H1 (cell line): ENCODE results near the gene AVPR2.

Experiments used
- CBX5 ChIP-seq: fragments of 300-800, 300-1000 bp; sonication (generic); IDR thresholded peaks from 2 replicates; pipeline ENCODE4 v1.7.1; 2016; ENCODE audit warnings: antibody characterized with exemption, low read length, low read depth
- CREB1 ChIP-seq: IDR thresholded peaks from 2 replicates; pipeline ENCODE4 v1.6.1; 2012; ENCODE audit warnings: inconsistent platforms
- EP300 ChIP-seq, 2 experiments: IDR thresholded peaks; 1 replicate in 1 of 2; 2 replicates in 1 of 2; pipeline ENCODE4 v1.6.1; 2011 to 2012; ENCODE audit warnings: low read depth in 2 of 2, low read length in 2 of 2, mild to moderate bottlenecking in 2 of 2, borderline replicate concordance in 1 of 2, inconsistent platforms in 1 of 2, moderate library complexity in 1 of 2
- TF ChIP-seq, protein P1 (sequence below), 3 experiments: IDR thresholded peaks; 1 replicate in 2 of 3; 2 replicates in 1 of 3; pipeline versions ENCODE4 v1.5.1 to v1.6.1; 2011; ENCODE audit warnings: low read length in 3 of 3, mild to moderate bottlenecking in 3 of 3, inconsistent platforms in 2 of 3, low read depth in 1 of 3, moderate library complexity in 1 of 3; ENCODE audit not compliant: insufficient read depth in 1 of 3; ENCODE audit errors: control extremely low read depth in 1 of 3

DNA sequence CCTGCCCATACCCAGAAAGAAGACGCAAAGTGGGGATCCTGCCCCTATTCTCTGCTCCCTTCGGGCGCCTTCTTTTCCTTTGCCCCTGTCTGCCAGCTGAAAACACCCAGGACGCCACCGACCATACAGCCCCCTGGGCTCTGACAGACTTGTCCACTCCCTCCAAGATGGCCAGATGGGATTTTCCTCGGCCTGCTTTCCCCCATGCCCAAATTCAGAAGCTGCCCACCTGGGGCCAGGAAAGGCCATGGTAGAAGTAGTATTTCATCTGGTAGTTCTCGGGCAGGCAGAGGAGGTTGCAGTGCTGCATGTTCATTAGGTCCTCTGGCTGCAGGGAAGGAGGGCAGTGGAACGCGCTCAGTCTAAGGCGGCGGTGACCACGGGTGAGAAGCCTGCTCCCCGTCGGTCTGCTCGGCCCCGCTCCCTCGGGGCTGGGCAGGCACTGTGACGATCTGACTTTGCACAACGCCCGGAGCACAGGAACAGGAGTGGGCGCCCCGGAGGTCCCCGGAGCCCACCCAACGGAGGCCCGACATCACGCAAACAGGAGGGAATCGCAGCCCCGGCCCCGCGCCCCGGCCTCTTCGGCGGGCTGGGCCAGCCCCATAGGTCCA lies 29.8 kb downstream of the AVPR2 start:
- no peak for TF ChIP-seq CBX5
- TF ChIP-seq CREB1, result no peak
- TF ChIP-seq EP300 (IDR thresholded peaks at IDR 0.05; ENCODE audit: borderline replicate concordance in 1 of 2, low read depth in 2 of 2, low read length in 2 of 2), result no peak
- TF ChIP-seq, protein P1, sequence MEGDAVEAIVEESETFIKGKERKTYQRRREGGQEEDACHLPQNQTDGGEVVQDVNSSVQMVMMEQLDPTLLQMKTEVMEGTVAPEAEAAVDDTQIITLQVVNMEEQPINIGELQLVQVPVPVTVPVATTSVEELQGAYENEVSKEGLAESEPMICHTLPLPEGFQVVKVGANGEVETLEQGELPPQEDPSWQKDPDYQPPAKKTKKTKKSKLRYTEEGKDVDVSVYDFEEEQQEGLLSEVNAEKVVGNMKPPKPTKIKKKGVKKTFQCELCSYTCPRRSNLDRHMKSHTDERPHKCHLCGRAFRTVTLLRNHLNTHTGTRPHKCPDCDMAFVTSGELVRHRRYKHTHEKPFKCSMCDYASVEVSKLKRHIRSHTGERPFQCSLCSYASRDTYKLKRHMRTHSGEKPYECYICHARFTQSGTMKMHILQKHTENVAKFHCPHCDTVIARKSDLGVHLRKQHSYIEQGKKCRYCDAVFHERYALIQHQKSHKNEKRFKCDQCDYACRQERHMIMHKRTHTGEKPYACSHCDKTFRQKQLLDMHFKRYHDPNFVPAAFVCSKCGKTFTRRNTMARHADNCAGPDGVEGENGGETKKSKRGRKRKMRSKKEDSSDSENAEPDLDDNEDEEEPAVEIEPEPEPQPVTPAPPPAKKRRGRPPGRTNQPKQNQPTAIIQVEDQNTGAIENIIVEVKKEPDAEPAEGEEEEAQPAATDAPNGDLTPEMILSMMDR (IDR thresholded peaks at IDR 0.05; ENCODE audit: control extremely low read depth in 1 of 3, insufficient read depth in 1 of 3, low read depth in 1 of 3, low read length in 3 of 3), result no peak
